ENCODE data around the gene NLK. TPM values are rescaled to one million over a fixed set of nuclear protein-coding genes. Genes with fewer than 3 reads are reported as not detected.

NLK gene
- total RNA-seq, 4 donors from 2014 or later: 6.2 to 40.5 (median 29.9) TPM

GRCh38 chr17:28118362-28118761 lies 75.9 kb downstream of the NLK start:
- peaks cover 0 to 8% (median 0%) of the 10 kb centered on the region in 4 donors for H3K36me3 ChIP-seq
- peaks cover 0 to 20% (median 0%) of the 10 kb centered on the region in 4 donors for H3K4me1 ChIP-seq
- H3K9me3 ChIP-seq: no peaks in the 10 kb centered on the region
- intact Hi-C loops (cut with DNase I; ENCODE audit: low total_unique reads): no loop called here
- H3K27ac ChIP-seq: peak overlapping the region in 1 of 4 donors; percentile 9
- TF ChIP-seq CTCF (IDR thresholded peaks at IDR 0.05) (no peak), POLR2AphosphoS5 (IDR thresholded peaks at IDR 0.05) (no peak), POLR2A (IDR thresholded peaks at IDR 0.05) (no peak), EP300 (IDR thresholded peaks at IDR 0.05; ENCODE audit: low read depth) (no peak)
- no peak for DNase-seq
- in situ Hi-C loops (cut with MboI; ENCODE audit: low pct_ligation_motif_present in 1 of 4, low pct_unique_long_range_greater_than_20kb in 1 of 4, low sequenced_read_pairs in 3 of 4): no loop called here
- H3K4me3 ChIP-seq: no peak overlapping the region
- no peaks in the 10 kb centered on the region for H3K27me3 ChIP-seq
- WGBS, 2 donors (ENCODE audit: low coverage in 1 of 2): 37 to 38% methylated on average over 1 of the region's 1 CpG

GRCh38 chr17:28119046-28119445 lies 76.6 kb downstream of the NLK start:
- no peak for DNase-seq
- no peak overlapping the region for H3K27ac ChIP-seq
- peaks cover 0 to 18% (median 0%) of the 10 kb centered on the region in 4 donors for H3K4me1 ChIP-seq
- H3K27me3 ChIP-seq: no peaks in the 10 kb centered on the region
- no peak overlapping the region for H3K4me3 ChIP-seq
- TF ChIP-seq POLR2AphosphoS5 (IDR thresholded peaks at IDR 0.05) (no peak), CTCF (IDR thresholded peaks at IDR 0.05) (no peak), POLR2A (IDR thresholded peaks at IDR 0.05) (no peak), EP300 (IDR thresholded peaks at IDR 0.05; ENCODE audit: low read depth) (no peak)
- in situ Hi-C loops (cut with MboI; ENCODE audit: low pct_ligation_motif_present in 1 of 4, low pct_unique_long_range_greater_than_20kb in 1 of 4, low sequenced_read_pairs in 3 of 4) (no loop called here), intact Hi-C loops (cut with DNase I; ENCODE audit: low total_unique reads) (no loop called here)
- peaks cover 0 to 8% (median 0%) of the 10 kb centered on the region in 4 donors for H3K36me3 ChIP-seq
- 95 to 100% methylated on average over 2 of the region's 2 CpGs for WGBS, 2 donors (ENCODE audit: low coverage in 1 of 2)
- H3K9me3 ChIP-seq: no peaks in the 10 kb centered on the region

GRCh38 chr17:28119560-28119959 lies 77.1 kb downstream of the NLK start:
- no peak overlapping the region for H3K27ac ChIP-seq
- no peaks in the 10 kb centered on the region for H3K9me3 ChIP-seq
- no peak overlapping the region for H3K4me3 ChIP-seq
- 97 to 98% methylated on average over 2 of the region's 2 CpGs for WGBS, 2 donors (ENCODE audit: low coverage in 1 of 2)
- H3K27me3 ChIP-seq: no peaks in the 10 kb centered on the region
- H3K4me1 ChIP-seq: peaks cover 0 to 19% (median 1%) of the 10 kb centered on the region in 4 donors
- TF ChIP-seq POLR2A (IDR thresholded peaks at IDR 0.05): no peak
- in situ Hi-C loops (cut with MboI; ENCODE audit: low pct_ligation_motif_present in 1 of 4, low pct_unique_long_range_greater_than_20kb in 1 of 4, low sequenced_read_pairs in 3 of 4) (no loop called here), intact Hi-C loops (cut with DNase I; ENCODE audit: low total_unique reads) (no loop called here)
- peaks cover 0 to 8% (median 0%) of the 10 kb centered on the region in 4 donors for H3K36me3 ChIP-seq
- no peak for DNase-seq

- intact Hi-C loops (cut with DNase I; ENCODE audit: low total_unique reads): no loop called here
- Histone ChIP-seq H3K4me3 (no peak overlapping the region), H3K4me1 (peaks cover 0 to 32% (median 8%) of the 10 kb centered on the region in 4 donors), H3K27me3 (no peaks in the 10 kb centered on the region), H3K36me3 (peaks cover 0 to 8% (median 0%) of the 10 kb centered on the region in 4 donors), H3K9me3 (no peaks in the 10 kb centered on the region), H3K27ac (no peak overlapping the region)
- in situ Hi-C loops (cut with MboI; ENCODE audit: low pct_ligation_motif_present in 1 of 4, low pct_unique_long_range_greater_than_20kb in 1 of 4, low sequenced_read_pairs in 3 of 4): loop anchor here in 1 of 4 donors (10.0 kb wide), 1 partner anchor 56 kb away; no protein-coding TSS in a partner anchor
- no peak for DNase-seq
- 94 to 100% methylated on average over 1 of the region's 1 CpG for WGBS, 2 donors (ENCODE audit: low coverage in 1 of 2)
- TF ChIP-seq POLR2AphosphoS5 (IDR thresholded peaks at IDR 0.05): no peak
- TF ChIP-seq EP300 (IDR thresholded peaks at IDR 0.05; ENCODE audit: low read depth): no peak
- TF ChIP-seq CTCF (IDR thresholded peaks at IDR 0.05): no peak
- TF ChIP-seq POLR2A (IDR thresholded peaks at IDR 0.05): no peak
Observed at GRCh38 chr17:28120766-28121165, 78.3 kb downstream of the NLK start.

GRCh38 chr17:28124962-28125361 lies 82.5 kb downstream of the NLK start:
- no peak for DNase-seq
- TF ChIP-seq CTCF (IDR thresholded peaks at IDR 0.05) (no peak), POLR2A (IDR thresholded peaks at IDR 0.05) (no peak), POLR2AphosphoS5 (IDR thresholded peaks at IDR 0.05) (no peak), EP300 (IDR thresholded peaks at IDR 0.05; ENCODE audit: low read depth) (no peak)
- Histone ChIP-seq H3K4me1 (peaks cover 0 to 17% (median 11%) of the 10 kb centered on the region in 4 donors), H3K4me3 (no peak overlapping the region), H3K27ac (no peak overlapping the region), H3K9me3 (no peaks in the 10 kb centered on the region), H3K27me3 (no peaks in the 10 kb centered on the region), H3K36me3 (peaks cover 0 to 8% (median 0%) of the 10 kb centered on the region in 4 donors)
- in situ Hi-C loops (cut with MboI; ENCODE audit: low pct_ligation_motif_present in 1 of 4, low pct_unique_long_range_greater_than_20kb in 1 of 4, low sequenced_read_pairs in 3 of 4): loop anchor here in 2 of 4 donors (10.0 to 25.0 kb wide), 2 partner anchors 60 to 88 kb away; partner anchors contain the start of gene NLK (in 1 of the 2)
- intact Hi-C loops (cut with DNase I; ENCODE audit: low total_unique reads): no loop called here
- WGBS, 2 donors (ENCODE audit: low coverage in 1 of 2): 85 to 86% methylated on average over 1 of the region's 1 CpG

All from transverse colon (tissue), 4 donors.